GM19467 (cell line): ENCODE results near the gene CTNNBIP1.

Experiments
- ATAC-seq: cut with Tn5 transposase; IDR thresholded peaks from one replicate; pipeline ENCODE4 v1.9.1; 2021; ENCODE audit warnings: mild to moderate bottlenecking, moderate library complexity; ENCODE audit not compliant: unreplicated experiment

The CTNNBIP1 gene

DNA sequence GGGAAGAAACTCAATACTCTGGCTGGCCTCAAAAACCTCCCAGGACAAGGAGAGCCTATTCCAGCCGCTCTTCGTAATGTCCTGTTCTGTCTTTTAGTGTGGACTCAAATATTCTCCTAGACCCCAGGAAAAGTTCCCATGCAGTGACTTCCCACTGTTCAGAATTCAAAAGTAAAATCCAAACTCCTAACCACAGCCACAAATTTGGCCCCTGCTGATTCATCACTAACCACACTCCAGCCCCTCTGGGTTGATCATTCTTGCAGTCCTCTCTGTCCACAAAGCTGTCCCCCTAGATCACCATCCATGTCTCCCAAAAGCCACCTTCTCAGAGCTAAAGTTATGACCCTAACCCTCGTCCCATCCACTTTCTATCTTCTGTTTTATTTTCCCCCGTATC, 5.1 kb downstream of the CTNNBIP1 start:
- ATAC-seq: no peak

DNA sequence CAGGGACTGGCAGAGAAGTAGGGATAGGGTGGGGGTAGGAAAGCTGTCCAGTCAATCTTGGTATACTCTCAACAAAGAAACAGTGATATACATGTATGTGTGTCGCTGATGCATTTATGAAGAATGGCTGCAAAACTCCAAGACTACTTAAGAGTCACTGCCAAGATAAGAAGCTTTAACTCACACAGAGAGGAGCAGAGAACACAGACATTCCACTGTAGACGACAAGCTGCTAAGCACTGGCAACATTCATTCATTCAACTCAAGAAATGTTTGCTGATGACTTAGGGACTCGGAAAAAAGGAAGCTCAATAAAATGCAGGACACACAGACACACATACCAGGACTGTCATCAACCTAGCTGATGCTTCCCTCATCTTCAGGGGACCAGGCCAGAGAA, 5.5 kb downstream of the CTNNBIP1 start:
- no peak for ATAC-seq

DNA sequence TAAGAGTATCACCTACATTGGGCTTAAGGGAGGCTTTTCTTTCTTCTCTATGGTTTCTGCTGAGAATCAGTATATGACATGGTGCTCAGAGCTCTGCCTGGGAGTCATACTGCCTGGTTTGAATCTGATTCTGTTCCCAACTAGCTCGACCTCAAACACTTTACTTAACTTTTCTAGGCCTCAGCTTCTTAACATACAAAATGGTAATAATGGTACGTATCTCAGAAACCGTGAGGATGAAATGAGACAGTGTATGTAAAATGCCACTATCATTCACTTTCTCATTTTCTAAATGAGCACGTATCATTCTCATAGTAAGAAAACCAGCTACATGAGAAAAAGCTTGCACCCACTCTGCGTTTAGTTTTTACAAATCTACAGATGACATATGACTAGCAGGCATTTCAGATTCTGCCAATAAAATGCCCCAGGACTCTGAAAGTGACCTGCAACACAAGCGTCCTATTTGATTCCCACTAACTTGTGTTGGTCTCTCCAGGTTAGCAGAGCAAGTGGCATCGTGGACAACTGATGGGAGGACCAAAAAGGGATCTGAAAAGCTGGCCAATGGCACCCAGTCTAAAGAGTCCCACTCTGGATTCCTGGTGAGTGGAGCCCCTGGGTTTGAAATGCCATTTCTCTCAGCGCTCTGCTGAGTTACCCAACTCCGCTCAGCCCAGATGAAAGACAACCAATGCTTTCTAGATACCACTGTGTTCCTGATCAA, 6.1 kb downstream of the CTNNBIP1 start:
- no peak for ATAC-seq

DNA sequence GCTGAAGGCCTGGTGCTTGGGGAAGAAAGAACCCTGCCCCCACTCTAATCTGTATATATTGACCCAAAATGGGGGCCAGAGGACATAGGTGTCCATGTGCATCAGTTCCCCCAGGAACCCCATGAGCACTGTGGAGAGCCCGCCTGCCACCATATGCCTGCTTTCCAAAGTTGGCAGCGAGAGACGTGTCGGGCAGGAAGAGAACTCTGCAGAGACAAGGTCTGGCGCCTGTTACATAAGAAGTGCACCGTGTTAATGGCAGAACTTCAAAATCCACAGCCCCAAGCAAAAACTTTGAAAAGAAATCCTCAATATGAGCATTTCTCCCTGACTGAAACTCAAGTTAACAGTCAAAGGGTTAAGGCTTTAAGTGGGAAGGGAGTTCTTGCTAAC, 8.0 kb downstream of the CTNNBIP1 start:
- no peak for ATAC-seq

DNA sequence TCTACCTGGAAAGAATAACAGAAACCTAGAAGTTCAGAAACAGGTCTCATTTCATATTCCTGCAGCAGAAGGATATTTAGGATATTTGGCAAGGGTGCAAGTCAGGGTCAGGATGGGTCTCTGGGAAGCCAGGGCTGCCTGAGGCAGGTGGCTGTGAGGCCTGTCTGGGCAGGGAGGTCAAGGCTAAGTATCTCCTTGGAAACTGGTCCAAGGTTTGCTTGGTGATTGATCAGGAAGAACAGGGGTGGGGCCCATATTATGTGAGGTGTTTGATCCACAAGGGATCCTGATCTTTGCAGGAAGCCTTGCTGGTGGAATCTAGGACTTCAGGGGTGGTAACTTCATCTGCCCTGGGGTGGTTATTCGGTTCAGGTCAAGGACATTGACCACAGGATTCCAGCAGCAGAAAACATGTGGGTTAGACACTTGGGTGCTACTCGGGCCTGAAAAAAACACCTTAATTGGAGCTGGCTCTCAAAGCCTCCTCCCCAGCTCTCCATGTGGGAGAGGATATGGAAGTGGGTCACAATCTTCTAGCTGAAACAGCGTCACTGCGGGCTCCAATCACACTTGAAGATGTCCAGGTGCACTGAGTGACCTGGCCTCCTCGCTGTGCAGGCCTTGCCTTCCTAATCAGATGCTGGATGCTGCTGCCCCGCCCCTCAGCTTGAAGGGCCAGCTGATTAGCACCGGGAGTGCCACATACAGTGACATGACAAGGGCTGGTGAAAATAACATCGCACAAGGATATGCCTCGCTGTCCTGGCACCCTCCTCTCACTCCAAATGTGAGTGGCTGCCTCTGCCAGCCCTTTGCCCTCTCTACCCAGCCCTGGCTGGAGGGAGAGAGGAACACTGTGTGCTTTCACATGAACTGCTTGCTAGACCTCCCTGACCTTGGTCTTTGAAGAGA, 8.7 kb downstream of the CTNNBIP1 start:
- no peak for ATAC-seq

DNA sequence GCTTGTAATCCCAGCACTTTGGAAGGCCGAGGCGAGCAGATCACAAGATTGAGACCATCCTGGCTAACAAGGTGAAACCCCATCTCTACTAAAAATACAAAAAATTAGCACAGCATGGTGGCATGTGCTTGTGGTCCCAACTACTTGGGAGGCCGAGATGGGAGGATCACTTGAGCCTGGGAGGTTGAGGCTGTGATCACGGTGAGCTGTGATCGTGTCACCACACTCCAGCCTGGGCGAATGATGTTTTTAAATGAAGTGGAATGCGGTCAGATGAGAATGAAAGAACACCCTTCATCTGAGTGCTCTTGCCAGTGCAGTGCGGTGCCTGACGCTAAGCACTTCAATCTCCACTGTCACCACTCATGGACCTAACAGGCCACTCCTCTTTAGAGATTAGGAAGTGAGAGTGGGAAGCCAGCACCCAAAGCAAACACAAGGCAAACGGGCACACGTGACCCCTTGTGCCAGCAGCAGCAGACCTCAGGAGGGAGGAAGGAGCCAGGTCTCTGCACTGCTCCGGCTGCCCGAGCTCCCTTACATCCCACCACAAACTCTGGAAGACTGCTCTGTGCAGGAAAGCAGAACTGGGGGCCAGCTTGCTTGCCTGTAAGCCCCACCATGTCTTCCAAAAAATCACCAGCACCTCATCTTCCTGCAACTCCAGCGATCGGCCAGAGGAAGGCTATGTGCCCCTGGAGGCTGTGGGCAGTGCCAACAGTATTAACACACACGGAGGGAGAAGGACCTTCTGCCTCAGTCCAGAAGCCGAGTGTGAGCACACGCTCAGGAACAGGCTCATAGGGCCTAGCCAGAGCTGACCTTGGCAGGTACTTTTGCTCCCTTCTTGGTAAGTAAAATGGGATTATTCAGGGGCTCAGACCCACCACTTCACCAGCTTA, 9.7 kb downstream of the CTNNBIP1 start:
- no peak for ATAC-seq

DNA sequence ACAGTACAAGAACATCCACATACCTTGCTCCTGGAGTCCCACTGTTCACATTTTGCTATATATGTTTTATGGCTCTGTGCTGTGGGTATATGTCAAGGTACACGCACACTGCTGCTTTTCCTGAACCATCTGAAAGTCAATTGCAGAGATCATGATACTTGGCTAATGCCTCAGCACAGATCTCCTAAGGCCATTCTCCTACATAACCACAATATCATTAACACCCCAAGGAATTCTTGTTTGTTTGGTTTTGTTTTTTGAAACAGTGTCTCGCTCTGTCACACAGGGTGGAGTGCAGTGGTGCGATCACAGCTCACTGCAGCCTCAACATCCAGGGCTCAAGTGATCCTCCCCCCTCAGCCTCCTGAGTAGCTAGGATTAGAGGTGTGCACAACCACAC, 16.0 kb downstream of the CTNNBIP1 start:
- ATAC-seq: no peak

DNA sequence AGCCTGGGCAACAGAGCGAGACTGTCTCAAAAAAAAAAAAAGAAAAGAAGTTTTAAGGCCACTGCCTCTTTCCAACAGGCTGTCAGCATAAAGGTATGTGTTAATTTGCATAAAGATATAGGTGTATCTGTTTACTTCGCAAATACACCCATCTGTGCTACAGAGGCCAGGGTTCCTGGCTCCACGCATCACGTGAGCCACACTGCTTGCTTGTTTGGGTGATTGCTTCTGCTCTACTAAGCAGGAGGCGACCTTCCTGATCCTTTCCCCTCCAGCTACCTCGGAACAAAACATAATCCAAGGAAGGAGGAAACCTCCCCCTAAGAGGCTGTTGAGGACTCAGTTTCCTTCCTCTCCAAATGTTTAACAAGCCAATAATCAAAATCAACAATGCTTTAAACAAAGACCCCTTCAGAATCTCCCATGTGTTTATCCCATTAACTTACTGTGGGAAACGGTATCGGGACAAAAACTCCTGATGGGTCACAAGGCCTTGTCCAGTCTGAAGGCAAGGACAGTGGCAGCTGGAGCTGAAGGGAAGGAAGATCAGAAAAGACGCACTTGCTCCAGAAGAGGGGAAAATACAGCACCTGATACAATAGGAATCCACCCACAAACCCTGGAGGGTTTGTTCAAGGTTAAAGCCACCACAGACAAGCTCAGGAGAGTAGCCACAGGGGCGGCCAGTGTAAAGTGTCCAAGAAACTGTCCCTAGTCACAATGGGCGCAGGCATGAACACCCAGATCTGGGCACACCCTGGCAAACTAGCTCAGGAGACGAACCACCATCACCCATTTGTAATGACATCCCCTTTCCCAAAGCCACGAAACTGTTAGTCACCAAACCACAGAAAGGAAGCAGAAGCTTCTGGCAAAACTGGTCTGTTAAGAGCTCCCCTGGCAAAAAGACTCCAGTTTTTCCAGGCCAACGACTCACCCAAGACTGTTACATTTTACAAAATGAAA, 17.2 kb downstream of the CTNNBIP1 start:
- no peak for ATAC-seq

DNA sequence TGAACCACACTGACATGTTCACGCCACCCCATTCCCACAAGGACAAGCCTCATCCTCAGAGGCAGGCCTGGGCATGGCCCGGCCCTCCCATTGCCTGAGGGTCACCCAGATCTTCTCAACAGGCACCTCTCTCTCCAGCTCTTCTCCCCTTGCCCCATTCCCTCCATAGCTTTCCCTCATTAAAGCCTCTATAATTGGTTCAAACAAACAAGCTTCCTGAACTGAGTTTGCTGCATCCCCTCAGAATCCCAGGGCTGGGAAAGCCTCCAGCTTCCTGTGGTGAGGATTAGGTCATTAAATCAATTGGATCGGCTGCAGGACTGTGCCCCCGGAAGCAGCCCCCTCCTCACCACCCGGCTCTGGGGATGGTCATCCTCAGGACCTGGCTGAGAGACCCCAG, 18.9 kb downstream of the CTNNBIP1 start:
- no peak for ATAC-seq

DNA sequence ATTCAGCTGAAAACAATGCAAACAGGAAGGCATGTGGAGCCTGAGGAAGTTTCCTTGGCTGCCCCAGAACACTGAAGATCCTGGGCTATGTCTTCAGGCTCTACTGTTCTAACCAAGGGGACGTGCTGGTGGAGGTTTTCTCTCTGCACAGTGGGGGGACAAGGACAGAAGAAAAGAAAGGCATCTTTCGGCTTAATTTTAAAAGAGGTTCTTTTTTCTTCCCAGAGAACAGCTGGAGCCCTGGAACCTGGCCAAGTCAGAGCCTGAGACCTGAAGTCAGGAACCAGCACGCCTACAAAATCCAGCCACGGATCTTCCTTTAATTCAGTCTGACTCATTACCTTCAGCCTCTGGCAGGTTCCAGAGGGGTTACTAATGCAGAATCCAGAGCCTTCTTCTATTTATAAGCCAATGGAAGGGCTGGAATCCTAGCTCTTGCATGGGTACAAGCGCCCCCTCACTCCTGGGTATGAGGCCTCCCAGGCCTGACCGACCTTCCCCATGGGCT, 19.8 kb downstream of the CTNNBIP1 start:
- no peak for ATAC-seq

DNA sequence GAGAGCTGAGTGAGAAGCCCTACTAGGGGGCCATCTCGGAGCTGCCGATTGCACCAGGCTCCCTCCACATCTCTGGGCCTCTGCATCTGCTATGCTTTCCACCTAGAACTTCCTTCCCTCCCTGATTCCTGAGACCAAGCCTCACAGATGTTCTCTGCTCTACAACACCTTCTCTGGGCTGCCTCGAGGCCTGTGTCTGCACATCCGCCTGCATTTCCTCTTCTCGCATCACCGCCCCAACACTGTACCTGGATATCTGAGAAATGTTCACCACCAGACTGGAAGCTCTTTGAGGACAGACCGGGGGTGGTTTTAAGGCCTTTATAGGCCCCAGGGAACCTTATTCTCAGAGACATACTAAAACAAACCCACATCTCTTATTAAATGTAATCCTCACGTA, 20.7 kb downstream of the CTNNBIP1 start:
- no peak for ATAC-seq

DNA sequence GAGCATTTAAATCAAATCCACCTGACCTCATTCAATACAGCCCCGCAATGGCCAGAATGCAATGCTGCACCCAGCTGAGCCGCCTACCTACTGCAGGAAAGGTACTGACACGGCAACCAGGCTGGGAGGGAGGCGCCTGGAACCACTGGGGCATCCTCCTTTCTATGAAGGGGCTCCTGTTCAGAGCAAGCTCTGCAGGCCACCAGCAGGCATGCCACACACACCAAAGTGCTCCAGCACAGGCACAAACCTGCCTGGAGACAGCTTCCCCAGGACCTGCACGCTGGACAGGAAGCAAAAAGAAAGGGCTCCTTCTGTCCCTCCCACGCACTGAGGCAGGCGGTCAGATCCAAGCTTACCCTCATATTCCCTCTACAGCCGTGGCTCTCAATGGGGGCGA, 21.2 kb downstream of the CTNNBIP1 start:
- ATAC-seq: no peak

DNA sequence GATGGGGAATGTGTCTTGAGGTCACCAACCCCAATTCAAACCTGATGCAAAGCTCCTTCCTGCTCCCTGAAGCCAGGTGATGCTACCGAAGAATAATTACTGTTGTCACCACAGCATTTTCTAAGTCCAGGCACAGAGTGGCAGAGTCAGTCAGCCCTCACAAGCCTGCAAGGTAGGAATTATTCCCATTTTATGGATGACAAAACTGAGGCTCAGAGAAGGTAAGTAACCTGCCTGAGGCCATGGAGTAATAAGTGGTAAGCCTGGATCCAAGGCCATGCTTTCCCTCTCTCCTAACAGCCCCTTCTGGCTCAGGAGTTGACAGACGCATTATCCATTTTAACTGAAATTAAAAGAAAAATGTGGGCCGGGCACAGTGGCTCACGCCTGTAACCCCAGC, 23.0 kb downstream of the CTNNBIP1 start:
- ATAC-seq: no peak

DNA sequence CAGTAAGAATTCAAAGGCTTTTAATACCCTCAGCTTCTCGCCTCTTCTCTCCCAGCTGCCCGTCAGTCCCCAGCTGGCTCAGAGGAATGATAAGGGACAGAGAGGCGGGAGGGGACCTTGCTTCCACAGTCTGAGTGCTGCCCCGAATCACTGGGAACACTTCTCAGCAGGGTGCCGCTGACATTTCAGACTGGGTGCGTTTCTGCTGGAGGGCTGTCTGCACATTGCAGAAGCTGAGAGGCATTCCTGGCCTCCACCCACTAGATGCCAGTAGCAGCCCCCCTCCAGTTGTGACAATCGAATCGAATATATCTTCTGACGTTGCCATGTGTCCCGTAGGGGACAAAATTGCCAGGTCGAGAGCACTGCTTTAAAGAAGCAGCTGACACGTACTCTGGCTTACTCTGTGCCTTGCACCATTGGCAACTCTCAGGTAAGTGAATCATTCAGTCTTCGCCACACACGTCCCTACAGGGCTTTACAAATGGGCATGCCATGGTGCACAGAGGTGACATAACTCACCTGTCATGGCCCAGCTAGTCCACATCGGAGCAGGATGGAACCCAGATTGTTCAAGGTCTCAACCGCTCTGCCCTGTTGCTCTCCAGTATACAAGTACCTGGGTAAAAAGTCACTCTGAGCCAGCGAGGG, 23.9 kb downstream of the CTNNBIP1 start:
- no peak for ATAC-seq

DNA sequence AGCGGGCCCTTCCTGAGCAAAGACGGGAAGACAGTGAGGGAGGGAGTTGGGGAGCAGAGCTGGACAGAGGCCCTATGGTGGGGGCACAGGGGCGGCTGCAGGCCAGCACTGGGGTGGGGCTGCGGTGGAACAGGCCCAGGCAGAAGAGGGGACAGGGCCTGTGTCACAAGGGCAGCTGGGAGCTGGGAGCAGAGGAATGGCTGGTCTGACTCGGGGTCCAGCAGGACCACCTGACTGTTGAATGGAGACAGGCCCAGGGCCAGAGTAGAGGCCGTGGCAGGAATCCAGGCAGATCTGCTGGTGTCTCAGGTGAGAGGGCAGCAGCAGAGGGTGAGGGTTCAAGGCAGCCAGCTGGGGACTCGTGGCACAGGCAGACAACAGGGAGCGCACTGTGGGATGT, 25.3 kb downstream of the CTNNBIP1 start:
- no peak for ATAC-seq

DNA sequence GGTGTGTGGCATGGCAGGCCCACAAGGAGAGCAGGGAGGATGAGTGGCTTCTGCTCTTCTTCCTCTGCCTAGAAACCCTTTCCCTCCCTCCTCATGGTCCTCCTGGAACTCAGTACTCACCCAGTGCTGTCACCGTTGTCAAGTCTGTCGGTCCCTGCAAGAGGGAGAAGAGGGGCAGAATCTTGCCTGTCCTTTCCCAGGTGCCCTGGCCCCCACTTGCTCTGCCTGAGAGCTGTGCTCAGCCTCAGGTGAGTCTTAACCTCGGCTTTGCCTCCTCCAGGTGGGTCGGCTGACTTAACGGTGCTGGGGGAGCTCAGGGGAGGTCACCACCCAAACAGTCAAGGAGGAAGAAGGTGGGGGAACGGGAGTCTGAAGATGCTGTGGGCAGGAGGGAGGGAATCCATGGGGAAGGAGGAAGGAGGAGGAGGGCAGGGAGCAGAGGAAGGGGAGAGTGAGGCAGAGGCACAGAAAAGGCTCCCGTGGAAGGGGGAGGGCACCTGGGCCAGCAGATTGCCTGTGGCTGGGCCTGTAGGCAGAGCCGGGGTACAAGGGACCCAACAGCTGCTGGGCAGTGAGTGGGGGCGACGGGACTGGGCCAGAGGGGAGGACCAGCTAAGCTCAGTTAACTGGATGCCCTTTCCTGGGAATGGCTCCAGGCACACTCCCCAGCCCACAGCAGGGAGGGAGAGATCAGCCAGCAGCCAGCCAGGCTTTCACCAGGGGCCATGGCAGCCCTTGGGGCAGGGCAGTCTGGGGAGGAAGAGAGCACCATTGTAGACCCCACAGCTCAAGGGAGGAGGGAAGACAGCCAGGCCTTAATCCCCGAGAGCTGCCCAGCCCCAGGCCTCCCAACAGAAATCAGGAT, 26.3 kb downstream of the CTNNBIP1 start:
- no peak for ATAC-seq

DNA sequence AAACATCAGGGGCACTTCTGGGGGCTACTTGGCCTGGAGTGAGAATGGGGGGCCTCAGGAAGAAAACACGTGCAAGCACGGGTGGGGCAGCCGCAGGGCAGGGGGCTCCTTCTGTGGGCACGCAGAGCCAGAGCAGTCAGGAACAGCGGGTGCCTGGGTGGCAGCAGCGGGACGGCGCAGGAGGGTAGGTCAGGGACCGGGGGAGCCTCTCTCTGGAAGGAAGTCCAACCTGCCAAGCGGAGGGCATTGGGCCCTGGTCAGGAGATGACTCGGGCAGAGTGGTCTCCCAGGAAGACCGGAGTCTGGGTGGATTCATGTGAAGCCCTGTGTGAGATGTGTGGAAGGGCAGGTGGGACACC, 27.1 kb downstream of the CTNNBIP1 start:
- ATAC-seq: no peak

DNA sequence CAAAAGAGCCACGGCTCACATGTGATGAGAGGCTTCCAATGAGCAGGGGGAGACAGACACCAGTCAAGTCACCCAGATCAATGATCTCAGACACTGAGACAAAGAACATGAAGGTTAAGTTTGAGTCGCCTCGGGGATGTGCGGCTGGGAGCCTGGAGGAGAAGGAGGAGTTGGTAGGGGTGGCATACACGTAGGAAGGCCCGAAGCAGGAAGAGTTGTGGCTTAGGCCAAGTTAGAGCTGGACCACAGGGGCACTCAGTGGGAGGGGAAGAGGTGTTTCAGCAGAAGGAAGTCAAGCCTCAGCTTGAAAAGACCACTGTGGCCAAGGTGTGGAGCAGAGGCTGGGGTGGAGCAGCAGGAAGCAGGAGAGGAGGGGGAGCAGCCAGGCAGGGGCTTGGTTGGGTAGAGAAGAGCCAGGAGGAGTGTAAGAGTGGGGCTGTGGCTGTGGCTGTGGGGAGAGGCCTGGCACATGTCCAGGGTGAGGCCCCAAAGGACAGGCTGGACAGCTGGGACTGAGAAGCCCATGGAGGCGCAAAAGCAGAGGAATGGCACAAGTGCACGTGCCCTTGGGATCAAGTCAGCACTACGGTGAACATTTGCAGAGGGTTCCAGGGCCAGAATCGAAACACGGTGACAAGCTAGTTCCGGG, 27.6 kb downstream of the CTNNBIP1 start:
- no peak for ATAC-seq
